Loucy (cell line): ENCODE measurements around the gene GFI1.
"Not testable (repeated sequence)": the region's sequence is repeated elsewhere in the genome, so short reads cannot be mapped to it uniquely, and the experiment has no call there.

Source experiments
- H2AFZ ChIP-seq: fragments of 200-600 bp; sonication (generic); 2 replicates; pipeline ENCODE4 v1.6.0; 2016; ENCODE audit warnings: antibody characterized with exemption, mild to moderate bottlenecking, low read length, moderate library complexity
- H3F3A ChIP-seq: fragments of 200-600 bp; 2 replicates; pipeline ENCODE4 v1.6.0; 2016; ENCODE audit warnings: antibody characterized with exemption, low read depth, mild to moderate bottlenecking
- H3K27me3 ChIP-seq: fragments of 200-600 bp; sonication (generic); 2 replicates; pipeline ENCODE4 v1.6.1; 2014; ENCODE audit warnings: low read length, mild to moderate bottlenecking; ENCODE audit not compliant: insufficient read depth, poor library complexity, severe bottlenecking
- H3K36me3 ChIP-seq: fragments of 200-600 bp; sonication (generic); 2 replicates; pipeline ENCODE4 v1.6.1; 2016; ENCODE audit warnings: low read length; ENCODE audit not compliant: insufficient read depth
- H3K4me1 ChIP-seq: fragments of 200-600 bp; sonication (generic); 2 replicates; pipeline ENCODE4 v1.5.1; 2014; ENCODE audit warnings: low read length, mild to moderate bottlenecking; ENCODE audit not compliant: insufficient read depth, poor library complexity, severe bottlenecking
- H3K4me2 ChIP-seq: fragments of 200-600 bp; sonication (generic); 2 replicates; pipeline ENCODE4 v1.6.0; 2014; ENCODE audit warnings: antibody characterized with exemption, low read length, low read depth, mild to moderate bottlenecking; ENCODE audit not compliant: poor library complexity, severe bottlenecking
- H3K4me3 ChIP-seq: fragments of 200-600 bp; sonication (generic); 2 replicates; pipeline ENCODE4 v1.5.1; 2014; ENCODE audit warnings: low read length, mild to moderate bottlenecking, mixed read lengths; ENCODE audit not compliant: poor library complexity, severe bottlenecking
- H3K79me2 ChIP-seq: fragments of 200-600 bp; sonication (generic); 2 replicates; pipeline ENCODE4 v1.6.1; 2014; ENCODE audit warnings: low read length; ENCODE audit not compliant: insufficient read depth
- H3K9ac ChIP-seq: fragments of 200-600 bp; sonication (generic); 2 replicates; pipeline ENCODE4 v1.6.0; 2014; ENCODE audit warnings: mild to moderate bottlenecking, low read depth, low read length, moderate library complexity; ENCODE audit not compliant: poor library complexity, severe bottlenecking
- H3K9me2 ChIP-seq: fragments of 200-600 bp; sonication (generic); replicated peaks from 2 replicates; pipeline ENCODE4 v1.6.1; 2016; ENCODE audit warnings: low read depth, low read length, mixed read lengths
- H3K9me3 ChIP-seq: fragments of 200-600 bp; sonication (generic); 2 replicates; pipeline ENCODE4 v1.6.1; 2014; ENCODE audit warnings: mild to moderate bottlenecking, antibody characterized with exemption, low read length, low read depth; ENCODE audit not compliant: insufficient read depth
- H4K20me1 ChIP-seq: fragments of 200-600 bp; sonication (generic); 2 replicates; pipeline ENCODE4 v1.6.0; 2014; ENCODE audit warnings: antibody characterized with exemption, low read length, mild to moderate bottlenecking; ENCODE audit not compliant: insufficient read depth, poor library complexity, severe bottlenecking
- CTCF ChIP-seq: fragments of 200-600 bp; sonication (generic); conservative IDR thresholded peaks from 2 replicates; pipeline ENCODE4 v1.5.1; 2014; ENCODE audit warnings: mild to moderate bottlenecking, antibody characterized with exemption, low read length
- EZH2phosphoT487 ChIP-seq: fragments of 200-600 bp; IDR thresholded peaks from 2 replicates; pipeline ENCODE4 v1.6.1; 2018; ENCODE audit warnings: antibody characterized with exemption, mild to moderate bottlenecking, moderate library complexity, borderline replicate concordance

The GFI1 gene

GRCh38 chr1:92441316-92441696 lies 45.4 kb downstream of the GFI1 start:
- no peaks in the 10 kb centered on the region for H3K36me3 ChIP-seq
- no peaks in the 10 kb centered on the region for H3F3A ChIP-seq
- H3K79me2 ChIP-seq: no peaks in the 10 kb centered on the region
- no peak overlapping the region for H2AFZ ChIP-seq
- H3K27me3 ChIP-seq: no peaks in the 10 kb centered on the region
- H3K4me2 ChIP-seq: no peak overlapping the region
- no peaks in the 10 kb centered on the region for H4K20me1 ChIP-seq
- H3K9me2 ChIP-seq: no peaks in the 10 kb centered on the region
- no peak overlapping the region for H3K9ac ChIP-seq
- H3K4me3 ChIP-seq: no peak overlapping the region
- no peak for TF ChIP-seq EZH2phosphoT487
- TF ChIP-seq CTCF: no peak
- peaks cover 11% of the 10 kb centered on the region for H3K4me1 ChIP-seq
- no peaks in the 10 kb centered on the region for H3K9me3 ChIP-seq

- Histone ChIP-seq H3F3A (no peaks in the 10 kb centered on the region), H3K4me2 (no peak overlapping the region), H3K36me3 (no peaks in the 10 kb centered on the region), H3K4me1 (peaks cover 7% of the 10 kb centered on the region), H2AFZ (peak overlapping the region; percentile 61; the same call in 1 of the 2 replicates), H3K9ac (no peak overlapping the region), H3K9me3 (no peaks in the 10 kb centered on the region), H3K27me3 (no peaks in the 10 kb centered on the region), H4K20me1 (no peaks in the 10 kb centered on the region), H3K9me2 (no peaks in the 10 kb centered on the region), H3K4me3 (no peak overlapping the region), H3K79me2 (no peaks in the 10 kb centered on the region)
- TF ChIP-seq CTCF (no peak), EZH2phosphoT487 (no peak)
Measured at GRCh38 chr1:92439291-92439690, 47.4 kb downstream of the GFI1 start.

- not testable (repeated sequence) for H3K36me3 ChIP-seq, H3K9ac ChIP-seq, H3K9me3 ChIP-seq, H3F3A ChIP-seq, H3K9me2 ChIP-seq, H3K79me2 ChIP-seq, H2AFZ ChIP-seq, H3K27me3 ChIP-seq, H3K4me1 ChIP-seq, H3K4me2 ChIP-seq, H4K20me1 ChIP-seq, H3K4me3 ChIP-seq
Measured at GRCh38 chr1:92434572-92434971, 52.2 kb downstream of the GFI1 start.

GRCh38 chr1:92430030-92430429 lies 56.7 kb downstream of the GFI1 start:
- Histone ChIP-seq H2AFZ (no peak overlapping the region), H3K9ac (no peak overlapping the region), H3K4me2 (no peak overlapping the region), H3K4me1 (no peaks in the 10 kb centered on the region), H3F3A (no peaks in the 10 kb centered on the region), H3K36me3 (no peaks in the 10 kb centered on the region), H3K9me2 (no peaks in the 10 kb centered on the region), H3K27me3 (no peaks in the 10 kb centered on the region), H3K9me3 (no peaks in the 10 kb centered on the region), H3K4me3 (no peak overlapping the region), H4K20me1 (no peaks in the 10 kb centered on the region), H3K79me2 (no peaks in the 10 kb centered on the region)
- TF ChIP-seq CTCF (no peak), EZH2phosphoT487 (no peak)
